ENCODE results near the gene GBE1.
A peak's percentile ranks its signal among the peaks of the same experiment; 100 is the strongest.

Gene GBE1

DNA sequence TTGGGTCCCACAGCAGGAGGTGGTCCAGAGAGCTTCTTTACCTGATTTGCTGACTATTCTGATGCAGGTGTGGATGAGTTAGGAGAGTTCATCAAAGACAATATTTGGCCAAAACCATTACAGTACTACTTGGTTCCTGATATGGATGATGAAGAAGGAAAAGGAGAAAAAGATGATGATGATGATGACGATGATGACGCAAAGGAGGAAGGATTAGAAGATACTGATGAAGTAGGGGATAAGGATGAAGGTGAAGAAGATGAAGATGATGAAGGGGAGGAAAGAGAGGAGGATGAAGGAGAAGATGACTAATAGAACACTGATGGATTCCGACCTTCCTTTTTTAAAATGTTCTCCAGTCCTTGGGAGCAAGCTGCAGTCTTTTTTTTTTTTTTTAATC lies 148.7 kb downstream of the GBE1 start:
- no peak for DNase-seq
- Histone ChIP-seq H3K27ac (ENCODE audit: low read length, poor library complexity, severe bottlenecking) (no peak overlapping the region), H3K23ac (ENCODE audit: low read length in 2 of 2) (no peak overlapping the region), H4K91ac (ENCODE audit: low read length) (no peak overlapping the region), H3K4me2 (ENCODE audit: low read length, poor library complexity, severe bottlenecking) (no peak overlapping the region), H2BK12ac (ENCODE audit: low read length in 2 of 2) (no peak overlapping the region), H2BK120ac (ENCODE audit: low read depth, low read length) (no peak overlapping the region), H3K4me1 (ENCODE audit: control insufficient read depth, insufficient read depth, low read depth, low read length) (peaks cover 2% of the 10 kb centered on the region), H3K4ac (ENCODE audit: low read depth in 1 of 2, low read length in 2 of 2) (no peak overlapping the region), H3K4me3 (ENCODE audit: insufficient read depth in 1 of 2, low read depth in 1 of 2, low read length in 2 of 2) (no peak overlapping the region), H3K14ac (ENCODE audit: low read length in 2 of 2) (no peak overlapping the region), H3K18ac (ENCODE audit: low read depth in 1 of 2, low read length in 2 of 2) (no peak overlapping the region), H3K36me3 (ENCODE audit: control insufficient read depth in 1 of 2, insufficient read depth in 2 of 2, low read depth in 1 of 2, low read length in 2 of 2) (peaks cover 0 to 85% of the 10 kb centered on the region in 2 experiments), H3K79me1 (replicated peaks; ENCODE audit: low read length, poor library complexity, severe bottlenecking) (no peaks in the 10 kb centered on the region), H4K8ac (ENCODE audit: low read length) (no peak overlapping the region), H3K27me3 (ENCODE audit: control insufficient read depth in 1 of 2, insufficient read depth in 1 of 2, low read length in 2 of 2) (no peaks in the 10 kb centered on the region), H2BK15ac (ENCODE audit: low read depth, poor library complexity, severe bottlenecking) (no peak overlapping the region), H2BK5ac (ENCODE audit: low read depth, low read length, poor library complexity, severe bottlenecking) (no peak overlapping the region), H2AK5ac (ENCODE audit: low read length, severe bottlenecking) (no peak overlapping the region), H3K9me3 (ENCODE audit: control insufficient read depth, low read length) (no peaks in the 10 kb centered on the region), H2AFZ (ENCODE audit: low read depth, low read length) (no peak overlapping the region), H3K9ac (ENCODE audit: low read length) (no peak overlapping the region)
- WGBS: 100% methylated on average over 3 of the region's 3 CpGs

GRCh38 chr3:81602781-81603180 lies 158.7 kb downstream of the GBE1 start:
- Histone ChIP-seq H3K79me1 (replicated peaks; ENCODE audit: low read length, poor library complexity, severe bottlenecking) (no peaks in the 10 kb centered on the region), H3K4me3 (ENCODE audit: insufficient read depth in 1 of 2, low read depth in 1 of 2, low read length in 2 of 2) (no peak overlapping the region), H3K9me3 (ENCODE audit: control insufficient read depth, low read length) (no peaks in the 10 kb centered on the region), H3K4me1 (ENCODE audit: control insufficient read depth, insufficient read depth, low read depth, low read length) (no peaks in the 10 kb centered on the region), H2BK12ac (ENCODE audit: low read length in 2 of 2) (no peak overlapping the region), H3K14ac (ENCODE audit: low read length in 2 of 2) (no peak overlapping the region), H3K9ac (ENCODE audit: low read length) (no peak overlapping the region), H3K27me3 (ENCODE audit: control insufficient read depth in 1 of 2, insufficient read depth in 1 of 2, low read length in 2 of 2) (no peaks in the 10 kb centered on the region), H3K4ac (ENCODE audit: low read depth in 1 of 2, low read length in 2 of 2) (no peak overlapping the region), H3K27ac (ENCODE audit: low read length, poor library complexity, severe bottlenecking) (no peak overlapping the region), H3K23ac (ENCODE audit: low read length in 2 of 2) (no peak overlapping the region), H2BK120ac (ENCODE audit: low read depth, low read length) (no peak overlapping the region), H3K36me3 (ENCODE audit: control insufficient read depth in 1 of 2, insufficient read depth in 2 of 2, low read depth in 1 of 2, low read length in 2 of 2) (peaks cover 0 to 52% of the 10 kb centered on the region in 2 experiments), H4K8ac (ENCODE audit: low read length) (no peak overlapping the region), H2BK5ac (ENCODE audit: low read depth, low read length, poor library complexity, severe bottlenecking) (no peak overlapping the region), H4K91ac (ENCODE audit: low read length) (no peak overlapping the region), H3K18ac (ENCODE audit: low read depth in 1 of 2, low read length in 2 of 2) (no peak overlapping the region), H2BK15ac (ENCODE audit: low read depth, poor library complexity, severe bottlenecking) (no peak overlapping the region), H3K4me2 (ENCODE audit: low read length, poor library complexity, severe bottlenecking) (no peak overlapping the region), H2AK5ac (ENCODE audit: low read length, severe bottlenecking) (no peak overlapping the region), H2AFZ (ENCODE audit: low read depth, low read length) (no peak overlapping the region)
- peak; percentile 10 for DNase-seq
- WGBS: 65% methylated on average over 2 of the region's 2 CpGs

GRCh38 chr3:81601707-81602305 lies 159.6 kb downstream of the GBE1 start:
- Histone ChIP-seq H3K9ac (ENCODE audit: low read length) (no peak overlapping the region), H3K36me3 (ENCODE audit: control insufficient read depth in 1 of 2, insufficient read depth in 2 of 2, low read depth in 1 of 2, low read length in 2 of 2) (peaks cover 0 to 52% of the 10 kb centered on the region in 2 experiments)
- WGBS: no CpG with 5 or more reads among the region's 2 CpGs

GRCh38 chr3:81592101-81592500 lies 169.3 kb downstream of the GBE1 start:
- Histone ChIP-seq H3K4me3 (ENCODE audit: insufficient read depth in 1 of 2, low read depth in 1 of 2, low read length in 2 of 2) (no peak overlapping the region), H3K4ac (ENCODE audit: low read depth in 1 of 2, low read length in 2 of 2) (no peak overlapping the region), H2AK5ac (ENCODE audit: low read length, severe bottlenecking) (no peak overlapping the region), H3K4me2 (ENCODE audit: low read length, poor library complexity, severe bottlenecking) (no peak overlapping the region), H3K9ac (ENCODE audit: low read length) (no peak overlapping the region), H2BK120ac (ENCODE audit: low read depth, low read length) (no peak overlapping the region), H3K79me1 (replicated peaks; ENCODE audit: low read length, poor library complexity, severe bottlenecking) (no peaks in the 10 kb centered on the region), H3K23ac (ENCODE audit: low read length in 2 of 2) (no peak overlapping the region), H4K91ac (ENCODE audit: low read length) (no peak overlapping the region), H3K27ac (ENCODE audit: low read length, poor library complexity, severe bottlenecking) (no peak overlapping the region), H4K8ac (ENCODE audit: low read length) (no peak overlapping the region), H2AFZ (ENCODE audit: low read depth, low read length) (no peak overlapping the region), H3K9me3 (ENCODE audit: control insufficient read depth, low read length) (no peaks in the 10 kb centered on the region), H2BK5ac (ENCODE audit: low read depth, low read length, poor library complexity, severe bottlenecking) (no peak overlapping the region), H3K36me3 (ENCODE audit: control insufficient read depth in 1 of 2, insufficient read depth in 2 of 2, low read depth in 1 of 2, low read length in 2 of 2) (peaks cover 0 to 62% of the 10 kb centered on the region in 2 experiments), H3K18ac (ENCODE audit: low read depth in 1 of 2, low read length in 2 of 2) (no peak overlapping the region), H3K14ac (ENCODE audit: low read length in 2 of 2) (no peak overlapping the region), H2BK12ac (ENCODE audit: low read length in 2 of 2) (no peak overlapping the region), H3K27me3 (ENCODE audit: control insufficient read depth in 1 of 2, insufficient read depth in 1 of 2, low read length in 2 of 2) (no peaks in the 10 kb centered on the region), H3K4me1 (ENCODE audit: control insufficient read depth, insufficient read depth, low read depth, low read length) (no peaks in the 10 kb centered on the region), H2BK15ac (ENCODE audit: low read depth, poor library complexity, severe bottlenecking) (no peak overlapping the region)
- WGBS: 93% methylated on average over 2 of the region's 5 CpGs
- peak; percentile 12 for DNase-seq

More at GRCh38 chr3:81601707-81602305, 159.6 kb downstream of the GBE1 start:
- no peak overlapping the region for H2BK12ac ChIP-seq (ENCODE audit: low read length in 2 of 2)
- no peak overlapping the region for H4K91ac ChIP-seq (ENCODE audit: low read length)
- H3K4me1 ChIP-seq (ENCODE audit: control insufficient read depth, insufficient read depth, low read depth, low read length): no peaks in the 10 kb centered on the region
- H4K8ac ChIP-seq (ENCODE audit: low read length): no peak overlapping the region
- no peak overlapping the region for H2BK5ac ChIP-seq (ENCODE audit: low read depth, low read length, poor library complexity, severe bottlenecking)
- no peak overlapping the region for H3K4me2 ChIP-seq (ENCODE audit: low read length, poor library complexity, severe bottlenecking)
- no peak overlapping the region for H3K23ac ChIP-seq (ENCODE audit: low read length in 2 of 2)
- no peak overlapping the region for H2BK120ac ChIP-seq (ENCODE audit: low read depth, low read length)
- H3K9me3 ChIP-seq (ENCODE audit: control insufficient read depth, low read length): no peaks in the 10 kb centered on the region
- no peaks in the 10 kb centered on the region for H3K79me1 ChIP-seq (replicated peaks; ENCODE audit: low read length, poor library complexity, severe bottlenecking)
- no peak overlapping the region for H3K27ac ChIP-seq (ENCODE audit: low read length, poor library complexity, severe bottlenecking)
- H2AK5ac ChIP-seq (ENCODE audit: low read length, severe bottlenecking): no peak overlapping the region
- no peak overlapping the region for H3K18ac ChIP-seq (ENCODE audit: low read depth in 1 of 2, low read length in 2 of 2)
- no peak for DNase-seq
- no peak overlapping the region for H2AFZ ChIP-seq (ENCODE audit: low read depth, low read length)
- H3K4me3 ChIP-seq (ENCODE audit: insufficient read depth in 1 of 2, low read depth in 1 of 2, low read length in 2 of 2): no peak overlapping the region
- H3K14ac ChIP-seq (ENCODE audit: low read length in 2 of 2): no peak overlapping the region
- no peaks in the 10 kb centered on the region for H3K27me3 ChIP-seq (ENCODE audit: control insufficient read depth in 1 of 2, insufficient read depth in 1 of 2, low read length in 2 of 2)
- H3K4ac ChIP-seq (ENCODE audit: low read depth in 1 of 2, low read length in 2 of 2): no peak overlapping the region
- no peak overlapping the region for H2BK15ac ChIP-seq (ENCODE audit: low read depth, poor library complexity, severe bottlenecking)

Measured in mesenchymal stem cell (in vitro differentiated cells and primary cell).